Peyer's patch (tissue), 4 donors: ENCODE measurements around the gene GOLIM4. TPM values are rescaled to one million over a fixed set of nuclear protein-coding genes. Genes with fewer than 3 reads are reported as not detected.

Experiments used
- DNase-seq, 3 donors: peaks; one replicate each; pipeline ENCODE4 v3.0.0-alpha.2; 2017 to 2019
- H3K27ac ChIP-seq, 4 donors: fragments of 200-600 bp; sonication (generic); one replicate each; pipeline ENCODE4 v1.5.1; 2016 to 2019
- H3K27me3 ChIP-seq, 2 donors: fragments of 200-600 bp; sonication (generic); one replicate each; pipeline ENCODE4 v1.5.1; 2019
- H3K36me3 ChIP-seq, 3 donors: fragments of 200-600 bp; sonication (generic); one replicate each; pipeline ENCODE4 v1.5.1; 2016 to 2019
- H3K4me1 ChIP-seq, 4 donors: fragments of 200-600 bp; sonication (generic); one replicate each; pipeline ENCODE4 v1.5.1; 2016 to 2019
- H3K4me3 ChIP-seq, 4 donors: fragments of 200-600 bp; sonication (generic); 1 replicate in 3 of 4; 2 replicates in 1 of 4; pipeline ENCODE4 v1.5.1; 2016 to 2019; ENCODE audit warnings: mild to moderate bottlenecking in 1 of 4
- H3K9me3 ChIP-seq, 4 donors: fragments of 200-600 bp; sonication (generic); one replicate each; pipeline ENCODE4 v1.5.1; 2016 to 2019; ENCODE audit warnings: mild to moderate bottlenecking in 1 of 4
- CTCF ChIP-seq, 6 experiments: fragments of 450-650 bp in 4 of 6; fragments of 200-600 bp in 2 of 6; sonication (generic) in 1 of 6; IDR thresholded peaks; one replicate each; pipeline ENCODE4 v1.5.1; 2017 to 2019; ENCODE audit warnings: antibody characterized with exemption in 6 of 6, mild to moderate bottlenecking in 3 of 6, moderate library complexity in 1 of 6
- POLR2A ChIP-seq, 2 donors: fragments of 450-650 bp; IDR thresholded peaks; one replicate each; pipeline ENCODE4 v1.5.1; 2017; ENCODE audit warnings: antibody characterized with exemption in 2 of 2, mild to moderate bottlenecking in 2 of 2, moderate library complexity in 2 of 2
- total RNA-seq, 4 donors: library from RNA; depleted of rRNA; stranded (reverse); fragments of >200 nt; gene quantifications; one replicate each; pipeline ENCODE4 v1.1.0, GENCODE V29; 2016

GOLIM4 gene
- total RNA-seq, 4 donors from 2014 or later = 102 to 186 (median 139) TPM

DNA sequence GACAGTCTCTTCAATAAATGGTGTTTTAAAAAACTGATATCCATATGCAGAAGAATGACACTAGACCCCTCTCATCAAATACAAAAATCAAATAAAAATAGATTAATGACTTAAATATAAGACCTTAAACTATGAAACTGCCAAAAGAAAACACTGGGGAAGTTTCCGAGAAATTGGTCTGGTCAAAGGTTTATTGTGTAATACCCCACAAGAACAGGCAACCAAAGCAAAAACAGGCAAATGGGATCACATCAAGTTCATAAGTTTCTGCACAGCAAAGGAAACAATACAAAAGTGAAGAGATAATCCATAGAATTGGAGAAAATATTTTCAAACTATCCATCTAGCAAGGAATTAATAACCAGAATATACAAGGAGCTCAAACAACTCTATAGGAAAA, 126.2 kb downstream of the GOLIM4 start:
- Histone ChIP-seq H3K4me3 (no peak overlapping the region), H3K4me1 (no peaks in the 10 kb centered on the region), H3K27ac (no peak overlapping the region), H3K9me3 (no peaks in the 10 kb centered on the region), H3K36me3 (no peaks in the 10 kb centered on the region), H3K27me3 (no peaks in the 10 kb centered on the region)
- DNase-seq = no peak
- no peak for TF ChIP-seq POLR2A (IDR thresholded peaks at IDR 0.05)
- TF ChIP-seq CTCF (IDR thresholded peaks at IDR 0.05) = no peak

DNA sequence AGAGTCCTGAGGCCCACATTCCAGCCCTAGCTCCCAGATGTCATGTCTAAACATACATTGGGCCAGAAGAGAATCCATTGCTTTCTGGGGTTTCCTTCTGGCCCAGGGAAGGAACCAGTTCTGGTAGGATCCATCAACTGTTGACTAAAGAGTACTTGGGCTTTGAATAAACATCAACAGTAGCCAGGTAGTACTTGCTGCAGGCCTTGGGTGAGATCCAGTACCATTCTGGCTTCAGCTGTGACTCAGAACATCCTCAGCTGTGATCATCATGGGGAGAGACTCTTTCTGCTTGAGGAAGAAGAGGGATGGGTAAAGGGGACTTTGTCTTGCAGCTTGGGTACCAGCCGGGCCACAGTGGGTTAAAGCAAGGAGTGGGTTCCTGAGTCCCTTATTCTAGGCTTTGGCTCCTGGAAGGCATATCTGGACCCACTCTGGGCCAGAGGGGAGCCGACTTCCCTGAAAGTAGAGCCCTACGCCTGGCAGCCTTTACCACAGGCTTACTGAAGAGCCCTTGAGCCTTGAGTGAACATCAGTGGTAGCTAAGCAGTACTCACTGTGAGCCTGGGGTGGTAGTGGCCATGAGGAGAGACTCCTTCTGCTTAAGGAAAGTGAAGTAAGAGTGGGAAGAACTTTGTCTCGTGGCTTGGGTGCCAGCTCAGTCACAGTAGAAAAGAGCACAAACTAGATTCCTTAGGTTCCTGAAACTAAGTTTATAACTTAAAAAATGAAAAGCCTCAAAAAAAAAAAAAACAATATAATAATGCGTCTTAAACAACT, 128.3 kb downstream of the GOLIM4 start:
- H3K4me3 ChIP-seq = no peak overlapping the region
- TF ChIP-seq CTCF (IDR thresholded peaks at IDR 0.05) (no peak), POLR2A (IDR thresholded peaks at IDR 0.05) (no peak)
- H3K36me3 ChIP-seq = no peaks in the 10 kb centered on the region
- no peaks in the 10 kb centered on the region for H3K9me3 ChIP-seq
- DNase-seq = no peak
- no peaks in the 10 kb centered on the region for H3K27me3 ChIP-seq
- H3K4me1 ChIP-seq = no peaks in the 10 kb centered on the region
- H3K27ac ChIP-seq = no peak overlapping the region
